T-helper 17 cell (primary cell): ENCODE measurements around the gene AQP7. TPM values are rescaled to one million over a fixed set of nuclear protein-coding genes. Genes with fewer than 3 reads are reported as not detected.
"Not testable (repeated sequence)": the region's sequence is repeated elsewhere in the genome, so short reads cannot be mapped to it uniquely, and the experiment has no call there.

Experiments used
- ATAC-seq: fragments of 150-1000 bp; cut with Tn5 transposase; 2 replicates; pipeline ENCODE4 v1.10.0; 2021; ENCODE audit warnings: mild to moderate bottlenecking, moderate library complexity
- DNase-seq, 3 donors: peaks; one replicate each; pipeline versions ENCODE4 v3.0.0 to v3.0.0-alpha.2; 2020 to 2021
- H3K9me3 ChIP-seq: one replicate; pipeline ENCODE4 v1.7.0; 2013; ENCODE audit warnings: low read length, mild to moderate bottlenecking; ENCODE audit not compliant: control insufficient read depth, poor library complexity, severe bottlenecking
- H3K27ac Mint-ChIP-seq: one replicate; pipeline ENCODE4 v1.8.0; 2022; ENCODE audit warnings: mild to moderate bottlenecking, moderate library complexity, mixed read lengths
- H3K27me3 Mint-ChIP-seq: one replicate; pipeline ENCODE4 v1.8.0; 2022; ENCODE audit warnings: mixed read lengths
- H3K36me3 Mint-ChIP-seq: one replicate; pipeline ENCODE4 v1.8.0; 2022; ENCODE audit warnings: low read depth, mixed read lengths
- H3K4me1 Mint-ChIP-seq: one replicate; pipeline ENCODE4 v1.8.0; 2022; ENCODE audit warnings: mild to moderate bottlenecking, mixed read lengths
- H3K4me3 Mint-ChIP-seq: one replicate; pipeline ENCODE4 v1.8.0; 2022; ENCODE audit warnings: mild to moderate bottlenecking, moderate library complexity, mixed read lengths
- total RNA-seq, 4 donors: library from RNA in 2 of 4; stranded (reverse) in 2 of 4; gene quantifications; one replicate each; pipeline ENCODE4 v1.2.3 and lab custom pipeline; 2022 to 2026

AQP7 gene
- total RNA-seq, 2 donors from 2014 or later = 0.31 to 1.2 TPM

- ATAC-seq = not testable (repeated sequence)
Observed at GRCh38 chr9:33401809-33402208, 559 bp downstream of the AQP7 start.

GRCh38 chr9:33399047-33399446, 3.3 kb downstream of the AQP7 start:
- not testable (repeated sequence) for H3K27me3 Mint-ChIP-seq, H3K27ac Mint-ChIP-seq, H3K36me3 Mint-ChIP-seq, H3K9me3 ChIP-seq, ATAC-seq, DNase-seq, H3K4me3 Mint-ChIP-seq, H3K4me1 Mint-ChIP-seq

More at GRCh38 chr9:33401809-33402208, 559 bp downstream of the AQP7 start:
- DNase-seq, H3K36me3 Mint-ChIP-seq, H3K9me3 ChIP-seq, H3K27ac Mint-ChIP-seq, H3K27me3 Mint-ChIP-seq, H3K4me3 Mint-ChIP-seq: not testable (repeated sequence)
- H3K4me1 Mint-ChIP-seq = peaks cover 14% of the 10 kb centered on the region

GRCh38 chr9:33397801-33398200, 4.6 kb downstream of the AQP7 start:
- ATAC-seq, H3K36me3 Mint-ChIP-seq, DNase-seq, H3K4me1 Mint-ChIP-seq, H3K27me3 Mint-ChIP-seq, H3K9me3 ChIP-seq, H3K4me3 Mint-ChIP-seq: not testable (repeated sequence)
- H3K27ac Mint-ChIP-seq = peak overlapping the region; percentile 19

- ATAC-seq, H3K36me3 Mint-ChIP-seq, H3K4me1 Mint-ChIP-seq, H3K9me3 ChIP-seq, H3K27ac Mint-ChIP-seq, H3K27me3 Mint-ChIP-seq, DNase-seq, H3K4me3 Mint-ChIP-seq: not testable (repeated sequence)
Observed at GRCh38 chr9:33395159-33395879, 7.0 kb downstream of the AQP7 start.

- H3K27ac Mint-ChIP-seq, ATAC-seq, H3K4me1 Mint-ChIP-seq, DNase-seq, H3K9me3 ChIP-seq, H3K36me3 Mint-ChIP-seq, H3K4me3 Mint-ChIP-seq: not testable (repeated sequence)
- H3K27me3 Mint-ChIP-seq = peaks cover 16% of the 10 kb centered on the region
Observed at GRCh38 chr9:33393986-33394385, 8.4 kb downstream of the AQP7 start.

GRCh38 chr9:33393581-33393980, 8.8 kb downstream of the AQP7 start:
- Mint-ChIP-seq H3K36me3 (no peaks in the 10 kb centered on the region), H3K27ac (no peak overlapping the region), H3K4me3 (no peak overlapping the region), H3K27me3 (peaks cover 19% of the 10 kb centered on the region), H3K4me1 (peaks cover 10% of the 10 kb centered on the region)
- ATAC-seq (no peak), DNase-seq (no peak)
- no peaks in the 10 kb centered on the region for H3K9me3 ChIP-seq

DNA sequence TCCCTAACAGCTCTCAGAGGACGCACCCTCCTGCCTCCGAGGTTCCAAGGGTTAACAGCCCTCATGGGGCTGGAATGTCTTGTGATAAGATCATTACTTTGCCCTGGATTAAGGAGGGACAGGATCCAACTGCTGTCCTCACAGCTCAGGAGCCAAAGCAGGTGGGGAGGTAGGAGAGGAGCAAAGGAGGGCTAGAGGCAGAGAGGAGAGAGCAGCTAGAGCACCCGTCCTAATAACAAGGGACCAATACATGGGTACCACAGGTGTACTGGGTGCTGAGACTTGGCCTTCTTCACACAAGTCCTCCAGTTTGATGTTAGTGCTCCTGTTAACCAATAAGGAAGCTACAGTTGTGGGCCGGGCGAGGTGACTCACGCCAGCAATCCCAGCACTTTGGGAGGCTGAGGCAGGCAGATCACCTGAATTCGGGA, 9.8 kb downstream of the AQP7 start:
- not testable (repeated sequence) for H3K9me3 ChIP-seq, H3K4me3 Mint-ChIP-seq

GRCh38 chr9:33391111-33391771, 11.1 kb downstream of the AQP7 start:
- peaks cover 12% of the 10 kb centered on the region for H3K4me1 Mint-ChIP-seq
- not testable (repeated sequence) for H3K27ac Mint-ChIP-seq, H3K4me3 Mint-ChIP-seq, H3K9me3 ChIP-seq, H3K36me3 Mint-ChIP-seq, DNase-seq, ATAC-seq
- H3K27me3 Mint-ChIP-seq = peaks cover 28% of the 10 kb centered on the region

More for the DNA sequence above, 9.8 kb downstream of the AQP7 start:
- DNase-seq, H3K36me3 Mint-ChIP-seq, ATAC-seq, H3K27ac Mint-ChIP-seq: not testable (repeated sequence)
- H3K4me1 Mint-ChIP-seq = peaks cover 12% of the 10 kb centered on the region
- H3K27me3 Mint-ChIP-seq = peaks cover 28% of the 10 kb centered on the region

GRCh38 chr9:33388110-33388994, 14.0 kb downstream of the AQP7 start:
- Mint-ChIP-seq H3K4me3 (no peak overlapping the region), H3K36me3 (peaks cover 3% of the 10 kb centered on the region), H3K27ac (no peak overlapping the region), H3K4me1 (peaks cover 9% of the 10 kb centered on the region), H3K27me3 (peaks cover 21% of the 10 kb centered on the region)
- H3K9me3 ChIP-seq = no peaks in the 10 kb centered on the region
- DNase-seq (no peak), ATAC-seq (no peak)

GRCh38 chr9:33386998-33387397, 15.4 kb downstream of the AQP7 start:
- not testable (repeated sequence) for DNase-seq, H3K27ac Mint-ChIP-seq, H3K4me1 Mint-ChIP-seq, H3K9me3 ChIP-seq, H3K4me3 Mint-ChIP-seq, ATAC-seq, H3K36me3 Mint-ChIP-seq
- H3K27me3 Mint-ChIP-seq = peaks cover 21% of the 10 kb centered on the region

GRCh38 chr9:33386641-33386996, 15.7 kb downstream of the AQP7 start:
- H3K27me3 Mint-ChIP-seq = peaks cover 21% of the 10 kb centered on the region
- H3K9me3 ChIP-seq, ATAC-seq, H3K4me1 Mint-ChIP-seq, DNase-seq, H3K27ac Mint-ChIP-seq, H3K36me3 Mint-ChIP-seq, H3K4me3 Mint-ChIP-seq: not testable (repeated sequence)

DNA sequence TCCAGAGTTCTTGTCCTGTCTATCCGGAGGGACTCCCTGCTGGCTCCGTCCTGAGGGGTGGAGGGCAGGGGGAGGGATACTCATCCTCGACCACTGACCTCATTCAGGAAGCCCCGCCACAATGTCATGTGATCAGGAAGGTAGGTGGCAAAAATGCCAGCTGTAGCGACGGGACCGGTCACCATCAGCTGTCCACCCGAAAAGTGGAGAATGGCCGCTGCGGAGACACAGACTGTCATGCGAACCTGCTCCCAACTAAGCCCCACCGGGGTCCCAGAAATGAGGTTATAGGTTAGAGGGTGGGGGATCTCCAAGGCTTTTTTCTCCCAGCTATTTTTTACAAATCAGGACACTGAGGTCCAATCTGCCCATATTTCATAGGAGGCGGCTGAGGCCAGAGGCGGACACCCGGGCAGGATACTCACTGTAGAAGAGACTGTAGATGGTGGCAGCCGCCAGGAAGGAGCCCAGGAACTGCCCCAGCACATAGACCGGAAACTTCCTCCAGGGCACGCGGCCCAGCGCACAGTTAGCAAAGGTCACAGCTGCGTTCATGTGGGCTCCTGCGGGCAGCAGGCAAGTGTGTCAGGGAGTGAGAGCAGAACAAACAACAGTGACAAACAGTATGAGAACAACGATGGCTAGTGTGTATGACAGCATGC, 16.3 kb downstream of the AQP7 start:
- not testable (repeated sequence) for DNase-seq, ATAC-seq, H3K36me3 Mint-ChIP-seq

DNA sequence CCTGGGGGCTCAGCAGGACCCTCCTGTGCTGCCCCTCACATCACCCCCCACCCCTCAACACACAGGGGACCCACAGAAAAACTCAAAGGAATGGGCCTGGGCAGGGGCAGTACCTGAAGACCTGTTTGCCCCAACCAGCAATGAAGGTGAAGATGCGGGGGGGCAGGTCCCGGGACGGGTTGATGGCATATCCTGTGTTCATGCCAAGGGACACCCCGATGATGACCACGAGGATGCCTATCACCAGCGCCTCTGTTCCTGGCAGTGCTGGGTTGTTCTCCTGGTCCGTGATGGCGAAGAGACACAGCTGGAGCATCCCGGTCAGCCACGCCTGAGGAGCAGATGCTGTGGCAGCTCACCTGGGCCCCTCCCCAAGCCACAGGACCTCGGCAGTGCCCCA, 16.8 kb downstream of the AQP7 start:
- H3K27me3 Mint-ChIP-seq = peaks cover 21% of the 10 kb centered on the region
- not testable (repeated sequence) for ATAC-seq, H3K36me3 Mint-ChIP-seq, H3K9me3 ChIP-seq, DNase-seq, H3K27ac Mint-ChIP-seq, H3K4me1 Mint-ChIP-seq, H3K4me3 Mint-ChIP-seq

More for the DNA sequence above, 16.3 kb downstream of the AQP7 start:
- not testable (repeated sequence) for H3K27ac Mint-ChIP-seq, H3K4me1 Mint-ChIP-seq, H3K4me3 Mint-ChIP-seq, H3K9me3 ChIP-seq
- peaks cover 21% of the 10 kb centered on the region for H3K27me3 Mint-ChIP-seq
